Esophagus (tissue), 2 donors: ENCODE measurements around the gene SYNGR4. TPM values are rescaled to one million over a fixed set of nuclear protein-coding genes. Genes with fewer than 3 reads are reported as not detected.

Source experiments
- H3K27ac ChIP-seq, 2 donors: one replicate each; pipeline ENCODE4 v1.5.1; 2013; ENCODE audit warnings: low read depth in 2 of 2, mild to moderate bottlenecking in 2 of 2, inconsistent platforms in 1 of 2, low read length in 1 of 2, moderate library complexity in 1 of 2
- H3K27me3 ChIP-seq, 2 donors: one replicate each; pipeline ENCODE4 v1.6.1; 2013; ENCODE audit warnings: low read length in 2 of 2, control low read depth in 1 of 2, mild to moderate bottlenecking in 1 of 2; ENCODE audit not compliant: insufficient read depth in 2 of 2, control insufficient read depth in 1 of 2
- H3K36me3 ChIP-seq, 2 donors: one replicate each; pipeline ENCODE4 v1.6.1; 2013; ENCODE audit warnings: low read length in 1 of 2; ENCODE audit not compliant: control insufficient read depth in 2 of 2, insufficient read depth in 2 of 2
- H3K4me1 ChIP-seq, 2 donors: one replicate each; pipeline ENCODE4 v1.6.1; 2013; ENCODE audit warnings: low read length in 1 of 2; ENCODE audit not compliant: control insufficient read depth in 2 of 2, insufficient read depth in 2 of 2
- H3K4me3 ChIP-seq, 2 donors: one replicate each; pipeline ENCODE4 v1.5.1; 2013; ENCODE audit warnings: low read length in 2 of 2, mild to moderate bottlenecking in 2 of 2, low read depth in 1 of 2, moderate library complexity in 1 of 2
- H3K9me3 ChIP-seq, 2 donors: one replicate each; pipeline ENCODE4 v1.6.1; 2013; ENCODE audit warnings: mild to moderate bottlenecking in 2 of 2, low read depth in 1 of 2, low read length in 1 of 2, moderate library complexity in 1 of 2; ENCODE audit not compliant: control insufficient read depth in 2 of 2, insufficient read depth in 1 of 2
- WGBS, 2 donors: extraction: QIAGEN DNeasy Blood & Tissue Kit; methylation state at CpG; one replicate each; pipeline ENCODE4 v1.1.7; 2013; 5-methylcytosine and 5-hydroxymethylcytosine counted together
- polyA plus RNA-seq, 2 donors: library from polyadenylated mRNA; stranded (reverse); fragments of 200-250 nt; gene quantifications; one replicate each; pipeline ENCODE4 v1.2.3, GENCODE V29; 2013
- donor health status: healthy with polysubstance abuse.
- donor health status: Bipolar disorder and iron deficiency.

Gene SYNGR4
- polyA plus RNA-seq, 2 donors, result not detected

DNA sequence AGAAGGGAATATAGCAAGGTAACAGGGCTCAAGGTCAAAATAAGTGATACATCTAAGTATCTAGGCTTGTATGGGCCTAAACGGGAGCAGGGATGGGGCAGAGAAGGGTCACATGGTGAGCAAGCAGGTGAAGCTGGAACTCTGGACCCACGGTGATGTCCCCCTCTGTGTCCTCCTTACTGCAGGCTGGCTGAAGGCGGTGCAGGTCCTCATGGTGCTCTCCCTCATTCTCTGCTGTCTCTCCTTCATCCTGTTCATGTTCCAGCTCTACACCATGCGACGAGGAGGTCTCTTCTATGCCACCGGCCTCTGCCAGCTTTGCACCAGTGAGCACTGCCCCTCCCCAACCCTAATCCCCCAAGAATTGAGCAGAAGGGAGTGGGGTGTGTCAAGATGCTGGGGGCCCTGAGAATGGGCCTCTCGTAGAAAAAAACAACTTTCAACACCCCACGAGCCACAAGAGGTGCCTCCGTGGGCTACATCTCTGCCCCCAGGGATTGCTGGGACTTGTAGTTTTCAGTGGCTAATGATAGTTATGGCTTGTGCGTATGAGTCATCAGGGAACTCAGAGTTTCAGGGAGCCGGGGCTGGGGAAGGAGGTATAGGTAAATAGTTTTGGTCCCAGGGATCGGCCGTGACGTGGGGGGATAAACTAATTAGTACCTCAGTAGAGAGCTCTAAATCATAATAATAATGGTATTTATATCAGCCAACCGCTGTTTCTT, 34.8 kb upstream of the SYNGR4 start:
- no peaks in the 10 kb centered on the region for H3K9me3 ChIP-seq
- H3K36me3 ChIP-seq, result peaks cover 0 to 3% of the 10 kb centered on the region in 2 donors
- H3K27ac ChIP-seq, result peak overlapping the region; percentile 1 to 34
- H3K4me3 ChIP-seq, result no peak overlapping the region
- H3K27me3 ChIP-seq, result no peaks in the 10 kb centered on the region
- 55 to 59% methylated on average over 15 of the region's 15 CpGs for WGBS, 2 donors
- H3K4me1 ChIP-seq, result peaks cover 6 to 13% of the 10 kb centered on the region in 2 donors

DNA sequence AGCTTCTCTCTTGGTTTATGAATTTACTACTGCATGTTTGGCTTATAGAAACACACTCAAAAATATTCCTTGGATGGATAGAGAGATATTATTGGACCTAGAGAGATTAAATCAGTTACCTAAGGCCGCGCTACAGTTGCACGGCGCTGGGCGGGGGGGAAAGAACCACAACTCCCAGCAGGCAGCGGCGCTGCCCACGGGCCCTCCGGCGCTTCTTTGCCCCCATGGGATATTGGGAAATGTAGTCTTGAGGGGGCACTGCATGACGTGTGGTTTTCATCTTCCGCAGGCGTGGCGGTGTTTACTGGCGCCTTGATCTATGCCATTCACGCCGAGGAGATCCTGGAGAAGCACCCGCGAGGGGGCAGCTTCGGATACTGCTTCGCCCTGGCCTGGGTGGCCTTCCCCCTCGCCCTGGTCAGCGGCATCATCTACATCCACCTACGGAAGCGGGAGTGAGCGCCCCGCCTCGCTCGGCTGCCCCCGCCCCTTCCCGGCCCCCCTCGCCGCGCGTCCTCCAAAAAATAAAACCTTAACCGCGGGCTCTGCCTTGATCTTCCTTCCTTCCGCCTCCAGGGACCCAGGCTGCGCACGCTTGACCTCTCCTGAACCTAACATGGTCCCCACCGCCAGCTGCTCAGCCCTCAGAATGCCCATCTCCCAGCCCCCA, 34.0 kb upstream of the SYNGR4 start:
- WGBS, 2 donors, result 15 to 22% methylated on average over 41 of the region's 41 CpGs
- H3K27ac ChIP-seq, result peak overlapping the region; percentile 53 to 71

DNA sequence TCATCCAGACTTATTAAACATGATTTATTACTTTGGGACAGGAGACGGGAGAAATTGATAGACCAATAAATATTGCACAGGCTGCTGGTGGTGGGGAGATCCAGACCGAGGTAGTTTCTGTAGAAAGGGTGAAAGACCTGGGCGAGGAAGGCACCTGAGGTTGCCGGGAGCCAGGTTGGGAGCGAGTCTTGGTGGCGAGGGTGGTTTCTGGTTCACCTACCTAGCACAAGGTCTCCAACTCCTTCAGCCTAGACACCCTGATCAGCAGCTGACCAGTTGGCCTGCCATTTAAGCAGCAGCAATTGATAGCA, 31.9 kb upstream of the SYNGR4 start:
- Histone ChIP-seq H3K4me3 (peak overlapping the region; percentile 13 to 18), H3K4me1 (peaks cover 3 to 9% of the 10 kb centered on the region in 2 donors), H3K9me3 (no peaks in the 10 kb centered on the region), H3K27ac (peak overlapping the region; percentile 92 to 96), H3K36me3 (peaks cover 0 to 3% of the 10 kb centered on the region in 2 donors), H3K27me3 (no peaks in the 10 kb centered on the region)
- WGBS, 2 donors, result 22 to 42% methylated on average over 6 of the region's 6 CpGs

More for the DNA sequence above, 34.0 kb upstream of the SYNGR4 start:
- no peaks in the 10 kb centered on the region for H3K27me3 ChIP-seq
- H3K9me3 ChIP-seq, result no peaks in the 10 kb centered on the region
- H3K4me1 ChIP-seq, result peaks cover 4 to 13% of the 10 kb centered on the region in 2 donors
- H3K4me3 ChIP-seq, result peak overlapping the region; percentile 43 to 54
- peaks cover 0 to 3% of the 10 kb centered on the region in 2 donors for H3K36me3 ChIP-seq

DNA sequence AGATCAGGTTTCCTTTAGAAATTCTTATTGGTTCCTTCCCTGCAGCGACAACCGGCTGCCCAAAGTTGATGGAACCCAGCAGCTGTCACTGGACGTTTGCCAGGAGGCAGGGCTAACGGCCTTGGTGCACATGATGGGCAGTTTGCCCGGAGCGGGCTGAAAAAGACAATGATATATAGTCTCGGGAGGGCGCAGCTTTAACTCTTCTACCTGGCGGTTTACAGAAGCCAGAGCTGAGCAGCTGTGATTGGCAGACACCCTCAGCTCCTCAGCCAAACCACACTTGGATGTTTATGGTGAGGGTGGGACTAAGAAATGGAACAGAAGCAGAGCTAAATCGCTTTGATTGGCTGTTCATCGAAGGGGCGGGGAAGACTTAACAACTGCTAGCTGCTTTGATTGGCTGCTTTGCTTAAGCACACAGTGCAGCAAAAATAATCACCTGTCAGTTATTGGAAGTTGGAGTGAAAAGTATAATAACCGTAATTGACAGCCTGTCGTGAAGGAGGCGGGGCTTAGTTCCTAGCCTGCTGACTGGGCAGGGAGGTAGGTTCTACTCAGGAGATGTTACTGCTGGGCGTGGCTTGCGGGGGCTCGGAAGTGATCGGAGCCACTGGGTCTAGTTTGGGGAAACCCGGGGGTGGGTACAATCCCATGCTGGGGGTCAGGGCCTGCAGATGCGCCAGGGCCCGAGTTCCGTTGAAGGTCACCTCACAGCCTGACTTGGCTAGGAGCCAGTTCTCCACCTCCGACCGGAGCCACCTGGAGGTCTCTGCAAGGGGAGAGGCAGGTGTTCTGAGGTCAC, 31.3 kb upstream of the SYNGR4 start:
- 1% methylated on average over 25 of the region's 25 CpGs for WGBS, 2 donors
- Histone ChIP-seq H3K4me3 (peak overlapping the region; percentile 33 to 52), H3K4me1 (peaks cover 3 to 7% of the 10 kb centered on the region in 2 donors), H3K27me3 (no peaks in the 10 kb centered on the region), H3K36me3 (peaks cover 0 to 3% of the 10 kb centered on the region in 2 donors), H3K27ac (peak overlapping the region; percentile 92 to 96), H3K9me3 (no peaks in the 10 kb centered on the region)

DNA sequence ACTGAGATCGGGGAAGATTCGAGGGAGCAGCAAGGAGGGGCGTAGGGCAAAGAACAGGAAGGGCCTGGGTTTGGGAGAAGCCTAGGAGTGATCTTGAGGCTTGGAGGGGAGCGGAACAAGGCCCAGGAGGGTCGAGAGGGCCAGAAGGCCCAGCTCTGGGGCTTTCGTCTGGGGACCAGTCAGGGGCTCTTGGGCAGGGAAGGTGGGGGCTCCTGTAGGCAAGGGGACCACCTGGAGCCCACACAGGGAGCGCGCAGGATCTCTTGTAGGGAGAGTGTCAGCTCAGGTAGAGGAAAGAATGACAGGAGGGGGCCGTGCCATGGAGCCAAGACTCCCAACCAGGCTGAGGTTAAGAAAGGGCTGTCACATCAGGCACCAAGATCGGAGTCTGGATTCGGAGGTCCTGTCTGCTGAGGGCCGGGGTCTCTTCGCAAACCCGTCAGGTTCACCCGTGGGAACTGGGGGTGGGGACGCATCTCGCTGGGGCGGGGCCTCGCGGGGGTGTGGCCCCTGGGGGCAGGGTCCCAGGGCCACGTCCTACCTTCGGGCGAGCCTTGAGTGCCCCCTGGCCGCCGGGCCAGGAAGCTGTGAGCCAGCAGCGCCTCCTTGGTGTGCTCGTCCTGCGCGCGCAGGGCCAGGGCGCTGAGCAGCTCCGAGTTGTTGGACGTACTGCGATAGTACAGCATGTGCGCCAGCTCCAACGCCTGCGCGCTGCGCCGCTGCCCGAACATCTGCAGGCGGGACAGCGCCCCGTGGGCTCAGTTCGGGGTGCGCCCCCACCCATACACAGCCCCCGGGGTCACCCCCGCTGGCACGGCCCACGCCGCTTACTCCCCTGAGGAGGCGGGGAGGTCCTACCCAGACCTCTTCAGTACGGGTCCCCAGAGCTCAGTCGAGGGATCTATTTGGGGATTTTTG, 30.4 kb upstream of the SYNGR4 start:
- Histone ChIP-seq H3K27me3 (no peaks in the 10 kb centered on the region), H3K36me3 (peaks cover 0 to 3% of the 10 kb centered on the region in 2 donors), H3K9me3 (no peaks in the 10 kb centered on the region), H3K4me3 (peak overlapping the region; percentile 33 to 52), H3K27ac (peak overlapping the region; percentile 92 to 96), H3K4me1 (peaks cover 3 to 7% of the 10 kb centered on the region in 2 donors)
- 4 to 5% methylated on average over 54 of the region's 54 CpGs for WGBS, 2 donors

DNA sequence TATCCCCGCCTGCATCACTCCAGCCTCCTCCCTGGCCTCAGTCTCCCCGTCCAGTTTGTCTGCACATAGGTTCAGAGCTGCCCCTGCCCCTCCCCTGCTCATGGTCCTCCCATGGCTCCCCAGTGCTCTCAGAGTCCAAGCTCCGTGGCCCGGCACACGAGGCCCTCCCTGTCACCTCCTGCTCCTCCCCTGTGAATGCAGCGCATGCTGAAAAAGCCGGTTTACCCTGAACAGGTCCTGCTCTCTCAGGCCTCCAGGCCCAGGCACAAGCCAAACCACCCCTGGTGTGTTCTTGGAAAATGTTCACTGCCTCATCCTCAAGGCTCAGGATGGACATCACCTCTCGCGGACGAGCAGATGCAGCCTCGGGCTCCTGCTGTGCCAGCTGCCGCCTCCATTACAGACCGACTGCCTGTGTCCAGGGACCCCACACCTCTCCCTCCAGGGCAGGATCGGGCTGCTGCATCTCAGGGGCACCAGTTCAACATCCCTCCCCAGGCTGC, 25.9 kb upstream of the SYNGR4 start:
- 91 to 93% methylated on average over 14 of the region's 14 CpGs for WGBS, 2 donors
- no peak overlapping the region for H3K27ac ChIP-seq
- H3K9me3 ChIP-seq, result peaks cover 0 to 3% of the 10 kb centered on the region in 2 donors
- H3K4me1 ChIP-seq, result peaks cover 0 to 5% of the 10 kb centered on the region in 2 donors
- no peaks in the 10 kb centered on the region for H3K27me3 ChIP-seq
- peaks cover 0 to 2% of the 10 kb centered on the region in 2 donors for H3K36me3 ChIP-seq
- no peak overlapping the region for H3K4me3 ChIP-seq

DNA sequence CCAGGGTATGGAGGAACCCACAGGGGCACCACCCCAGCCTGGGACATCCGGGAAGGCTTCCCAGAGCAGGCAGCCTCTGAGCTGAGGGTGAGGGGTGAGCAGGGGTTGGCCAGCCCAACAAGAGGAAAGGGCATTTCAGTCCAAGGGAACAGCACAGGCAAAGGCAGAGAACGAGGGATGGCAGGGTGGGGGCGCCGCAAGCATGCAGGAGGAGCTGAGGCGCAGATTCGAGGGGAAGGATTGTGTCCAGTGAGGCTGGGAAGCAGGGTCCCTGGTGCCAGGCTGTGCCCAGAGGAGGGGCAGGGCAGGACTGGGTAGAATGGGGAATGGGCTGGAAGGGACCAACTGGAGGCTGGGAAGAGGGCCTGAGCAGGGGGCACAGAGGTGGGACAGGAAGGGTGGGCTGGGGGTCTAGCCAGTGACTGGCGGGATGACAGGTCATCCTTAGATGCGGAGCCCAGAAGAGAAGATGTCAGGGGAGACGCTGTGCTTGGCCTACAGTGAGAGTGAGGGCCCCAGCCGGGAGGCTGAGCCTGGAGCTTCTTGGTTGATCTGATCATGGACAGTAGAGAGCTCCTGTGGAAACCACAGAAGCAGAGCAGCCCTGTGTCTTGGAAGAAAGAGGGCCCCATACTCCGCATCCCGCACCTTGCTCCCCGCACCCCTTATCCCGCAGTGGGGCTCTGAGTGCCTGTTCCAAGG, 25.2 kb upstream of the SYNGR4 start:
- peaks cover 0 to 2% of the 10 kb centered on the region in 2 donors for H3K36me3 ChIP-seq
- peaks cover 0 to 3% of the 10 kb centered on the region in 2 donors for H3K9me3 ChIP-seq
- no peak overlapping the region for H3K4me3 ChIP-seq
- no peak overlapping the region for H3K27ac ChIP-seq
- peaks cover 0 to 5% of the 10 kb centered on the region in 2 donors for H3K4me1 ChIP-seq
- H3K27me3 ChIP-seq, result no peaks in the 10 kb centered on the region
- WGBS, 2 donors, result 94 to 95% methylated on average over 14 of the region's 14 CpGs

DNA sequence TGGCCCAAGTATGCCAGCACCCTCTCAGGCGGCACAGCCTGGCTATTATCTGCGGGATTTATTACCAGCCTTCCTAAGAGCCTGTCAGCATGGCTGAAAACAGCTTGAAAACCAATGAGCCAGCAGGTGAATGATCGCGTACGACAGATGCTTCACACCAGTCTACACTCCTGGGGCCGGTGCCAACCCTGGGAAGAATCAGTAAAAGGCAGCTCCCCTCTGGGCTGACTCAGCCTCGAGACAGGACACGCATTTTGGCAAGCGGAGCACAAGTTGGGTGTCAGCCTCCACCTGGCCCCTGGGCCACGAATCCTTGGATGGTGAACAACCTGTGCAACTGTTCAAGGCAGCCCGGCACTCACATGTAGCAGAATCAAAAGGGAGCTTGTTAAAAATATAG, 23.2 kb upstream of the SYNGR4 start:
- Histone ChIP-seq H3K4me1 (peaks cover 0 to 5% of the 10 kb centered on the region in 2 donors), H3K27me3 (no peaks in the 10 kb centered on the region), H3K9me3 (peaks cover 0 to 3% of the 10 kb centered on the region in 2 donors), H3K36me3 (peaks cover 0 to 2% of the 10 kb centered on the region in 2 donors), H3K27ac (peak overlapping the region in 1 of 2 donors; percentile 50), H3K4me3 (no peak overlapping the region)
- WGBS, 2 donors, result 59 to 68% methylated on average over 11 of the region's 11 CpGs
